CD4-positive, alpha-beta T cell treated with Interleukin-1 beta for 1 hour (primary cell): Measurements from ENCODE around the gene SRSF10.
"Not testable (repeated sequence)": the region's sequence is repeated elsewhere in the genome, so short reads cannot be mapped to it uniquely, and the experiment has no call there.

ENCODE experiments used
- DNase-seq, 2 donors: peaks; one replicate each; pipeline ENCODE4 v3.0.0-alpha.2; 2020 to 2022

The SRSF10 gene

DNA sequence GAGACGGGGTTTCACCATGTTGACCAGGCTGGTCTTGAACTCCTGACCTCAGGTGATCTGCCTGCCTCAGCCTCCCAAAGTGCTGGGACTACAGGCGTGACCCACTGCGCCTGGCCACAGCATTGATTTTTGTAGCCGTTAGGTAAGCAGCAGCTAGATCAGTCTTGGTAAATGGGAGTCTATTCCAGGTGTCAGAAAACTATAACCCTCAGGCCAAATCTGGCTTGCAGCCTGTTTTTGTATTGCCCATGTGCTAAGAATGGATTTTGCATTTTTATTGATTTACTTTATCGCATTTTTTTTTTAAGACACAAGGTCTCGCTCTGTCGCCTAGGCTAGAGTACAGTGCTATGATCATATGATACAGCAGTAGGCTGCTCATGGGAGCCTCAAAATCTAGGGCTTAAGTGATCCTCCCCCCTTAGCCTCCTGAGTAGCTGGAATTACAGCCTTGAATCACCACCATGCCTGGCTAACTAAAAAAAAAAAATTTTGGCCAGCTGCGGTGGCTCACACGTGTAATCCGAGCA lies 16.6 kb upstream of the SRSF10 start:
- no peak for DNase-seq

- DNase-seq: no peak
Observed at GRCh38 chr1:23995431-23995837, 15.3 kb upstream of the SRSF10 start.

GRCh38 chr1:23992011-23992410 lies 11.9 kb upstream of the SRSF10 start:
- not testable (repeated sequence) for DNase-seq

- DNase-seq: no peak
Observed at GRCh38 chr1:23989263-23989662, 9.1 kb upstream of the SRSF10 start.

DNA sequence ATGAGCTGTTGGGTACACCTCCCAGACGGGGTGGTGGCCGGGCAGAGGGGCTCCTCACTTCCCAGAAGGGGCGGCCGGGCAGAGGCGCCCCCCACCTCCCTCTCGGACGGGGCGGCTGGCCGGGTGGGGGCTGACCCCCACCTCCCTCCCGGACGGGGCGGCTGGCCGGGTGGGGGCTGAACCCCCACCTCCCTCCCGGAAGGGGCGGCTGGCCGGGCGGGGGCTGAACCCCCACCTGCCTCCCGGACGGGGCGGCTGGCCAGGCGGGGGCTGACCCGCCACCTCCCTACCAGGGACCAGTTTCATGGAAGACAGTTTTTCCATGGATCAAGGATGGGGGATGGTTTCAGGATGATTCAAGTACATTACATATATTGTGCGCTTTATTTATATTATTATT lies 6.9 kb upstream of the SRSF10 start:
- DNase-seq: not testable (repeated sequence)

GRCh38 chr1:23984417-23985186 lies 4.5 kb upstream of the SRSF10 start:
- DNase-seq: no peak

GRCh38 chr1:23980728-23981070 lies 572 bp upstream of the SRSF10 start:
- peak; percentile 28 to 29 for DNase-seq

DNA sequence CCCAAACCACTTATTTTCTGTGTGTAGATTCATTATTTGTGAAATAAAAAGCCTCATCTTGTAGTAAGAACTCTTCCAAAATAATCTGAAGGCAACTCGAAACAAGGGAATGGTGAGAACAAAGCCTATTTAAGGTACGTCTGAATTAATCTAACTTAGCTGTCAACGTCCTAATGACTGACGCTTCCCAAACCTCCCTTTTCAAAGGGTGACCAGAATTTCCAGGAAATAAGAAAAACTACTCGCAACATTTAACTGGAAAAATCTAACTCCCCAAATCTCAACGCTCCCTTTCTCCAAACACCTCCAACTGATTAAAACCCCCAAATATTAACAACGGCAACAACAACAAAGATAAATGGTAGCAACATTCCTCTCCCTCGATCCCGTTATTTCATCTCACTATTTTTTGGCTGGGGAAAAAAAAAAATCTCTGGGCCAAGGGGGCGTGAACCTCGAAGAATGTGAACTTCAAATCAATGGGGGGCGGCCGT lies 693 bp downstream of the SRSF10 start:
- DNase-seq: no peak

GRCh38 chr1:23978805-23979204 lies 1.3 kb downstream of the SRSF10 start:
- no peak for DNase-seq

GRCh38 chr1:23977854-23978191 lies 2.3 kb downstream of the SRSF10 start:
- no peak for DNase-seq

GRCh38 chr1:23977187-23977853 lies 2.8 kb downstream of the SRSF10 start:
- DNase-seq: no peak

DNA sequence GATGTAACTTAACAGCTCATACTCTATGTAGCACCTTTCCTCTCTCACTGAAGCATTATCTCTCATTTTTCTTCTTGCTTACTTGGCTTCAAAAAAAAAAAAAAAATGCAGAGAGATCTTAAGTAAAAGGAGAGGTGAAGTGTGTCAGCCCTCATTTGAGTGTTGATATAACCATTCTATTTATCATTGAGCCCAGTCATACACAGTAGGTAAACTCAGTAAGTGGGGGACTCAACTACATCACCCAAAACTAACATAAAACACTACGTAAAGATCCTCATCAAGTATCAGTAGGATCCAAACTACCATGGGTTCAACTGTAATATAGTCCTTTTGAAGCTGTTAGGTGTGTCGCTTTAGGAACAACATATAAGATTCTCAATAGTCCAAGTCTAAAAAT lies 12.3 kb downstream of the SRSF10 start:
- DNase-seq: no peak

- no peak for DNase-seq
Observed at GRCh38 chr1:23966973-23967493, 13.1 kb downstream of the SRSF10 start.

DNA sequence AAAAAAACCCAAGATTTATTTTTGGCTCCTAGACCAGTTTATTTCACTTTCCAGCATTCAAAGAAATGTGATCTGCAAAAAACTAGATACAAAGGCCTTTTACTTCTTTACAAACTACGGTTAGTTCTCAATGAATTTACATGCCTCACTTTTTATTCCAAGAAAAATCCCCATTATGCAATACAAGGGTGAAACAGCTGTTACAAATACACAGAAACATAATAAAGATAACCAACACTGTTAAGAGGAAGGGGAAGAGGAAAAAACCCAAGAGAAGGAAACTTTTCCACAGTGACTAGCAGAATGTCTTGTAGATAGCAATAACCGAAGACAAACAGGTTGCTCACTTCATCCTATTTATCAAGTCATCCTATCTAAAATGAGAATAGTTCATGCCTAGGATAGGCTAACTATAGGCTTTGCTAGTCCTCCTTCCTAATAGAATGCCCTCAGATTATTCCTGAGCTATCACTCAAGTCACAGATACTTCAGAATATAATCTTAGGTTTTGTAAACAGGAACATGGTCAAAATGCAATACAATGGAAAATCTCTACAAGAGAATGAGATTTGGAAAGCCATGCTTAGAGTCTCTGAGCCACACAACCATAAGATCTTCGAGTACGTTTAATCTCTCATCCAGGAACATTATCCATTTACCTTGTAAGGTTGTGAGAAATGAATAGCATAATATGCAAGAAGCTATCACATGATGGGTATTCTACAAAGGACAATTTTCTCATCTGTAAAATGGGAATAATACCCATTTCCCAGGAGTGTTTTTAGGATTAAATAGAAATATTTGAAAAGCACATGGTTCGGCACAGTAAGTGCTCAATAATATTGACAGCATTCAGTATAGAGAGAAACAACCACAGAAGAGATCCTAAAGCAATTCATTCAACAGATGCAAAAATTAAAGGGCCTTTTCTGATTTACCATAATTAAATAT lies 15.1 kb downstream of the SRSF10 start:
- DNase-seq: no peak

- no peak for DNase-seq
Observed at GRCh38 chr1:23964235-23964668, 15.9 kb downstream of the SRSF10 start.

GRCh38 chr1:23963617-23964234 lies 16.4 kb downstream of the SRSF10 start:
- DNase-seq: no peak

- no peak for DNase-seq
Observed at GRCh38 chr1:23960291-23961020, 19.7 kb downstream of the SRSF10 start.

DNA sequence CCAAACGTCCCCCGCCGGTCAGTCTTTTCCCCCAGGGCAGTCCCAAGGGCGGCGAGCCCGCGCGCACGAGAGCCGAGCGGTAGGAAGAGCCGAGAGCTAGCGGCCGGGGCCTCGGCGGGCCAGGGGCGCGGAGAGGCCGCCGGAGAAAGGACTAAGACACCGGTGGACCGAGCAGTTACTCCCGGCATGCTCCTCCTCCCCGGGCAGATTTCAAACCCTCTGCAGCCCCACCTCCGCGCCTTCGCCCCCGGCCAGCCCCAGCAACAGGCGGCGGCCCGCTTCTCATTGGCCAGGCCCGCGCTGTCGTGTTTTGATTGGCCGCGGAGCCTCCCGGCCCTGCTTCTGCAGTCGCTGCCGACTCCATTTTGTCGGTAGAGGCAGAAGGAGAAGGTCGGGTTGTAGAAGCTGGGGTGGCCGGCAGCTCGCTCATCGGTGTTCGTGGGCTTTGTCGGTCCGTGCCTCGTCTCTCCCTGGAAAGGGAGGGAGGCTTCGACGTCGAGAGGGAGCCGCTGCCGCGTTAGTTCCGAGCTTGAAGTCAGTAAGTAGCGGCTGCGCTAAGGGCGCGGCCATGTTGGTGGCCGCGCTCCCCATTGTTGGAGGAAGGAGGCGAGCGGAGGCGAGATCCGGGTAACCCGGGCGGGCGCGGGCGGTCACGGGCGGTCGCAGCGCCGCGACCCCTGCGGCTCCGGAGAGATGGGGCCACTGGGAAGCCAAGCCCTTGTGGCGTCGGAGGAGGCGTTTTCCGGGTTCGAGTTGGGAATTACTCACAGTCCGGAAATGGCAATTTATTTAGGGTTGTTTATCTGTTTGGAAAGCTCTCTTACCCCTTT lies 20.5 kb downstream of the SRSF10 start, which contains the start of gene PNRC2:
Gene PNRC2 (plus strand): TSS at position 368 of the 830 bp plus-strand sequence. CDS start 1,630 bp downstream, outside the sequence.
- DNase-seq: peak; percentile 95 to 96

DNA sequence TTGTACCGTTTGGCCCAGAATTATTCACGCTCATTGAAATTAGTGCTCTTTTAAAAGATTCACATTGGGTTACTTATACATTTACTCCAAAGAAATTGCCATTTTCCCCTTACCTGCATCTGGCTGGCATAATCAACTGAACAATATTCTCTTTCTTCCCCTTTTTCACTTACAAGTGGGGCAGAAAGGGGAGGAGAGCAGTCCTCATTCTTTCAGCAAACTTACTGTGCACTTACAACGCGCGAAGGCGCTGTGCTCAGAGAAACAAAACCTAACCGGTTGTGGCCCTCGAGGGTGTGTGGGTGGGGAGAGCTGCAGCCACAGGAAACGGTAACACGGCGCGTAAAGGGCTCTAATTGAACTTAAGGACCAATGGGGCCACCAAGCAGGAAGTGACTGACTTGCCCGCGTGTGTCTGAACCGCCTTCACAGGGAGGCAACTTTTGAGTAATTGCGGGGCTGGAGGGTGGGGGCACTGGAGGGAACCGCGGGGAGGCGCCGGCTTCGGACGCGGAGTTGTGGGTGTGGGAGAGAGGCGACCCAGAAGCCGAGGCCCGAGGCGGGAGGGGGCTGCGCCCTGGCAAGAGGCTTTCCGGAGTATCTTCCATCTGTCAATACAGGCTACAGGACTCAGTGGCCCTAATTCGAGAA lies 21.2 kb downstream of the SRSF10 start:
- DNase-seq: peak; percentile 94
